SHP77 treated with DMSO at 0.1 percent for 48 hours (cell line): ENCODE data around the gene ENOX2.

Source experiments
- DNase-seq: peaks from one replicate; lab custom pipeline; 2025; lab: John Stamatoyannopoulos, UW

The ENOX2 gene

GRCh38 chrX:130699618-130700017, 203.4 kb downstream of the ENOX2 start:
- no peak for DNase-seq

- no peak for DNase-seq
Measured at GRCh38 chrX:130696542-130696941, 206.5 kb downstream of the ENOX2 start.

- no peak for DNase-seq
Measured at GRCh38 chrX:130695931-130696330, 207.1 kb downstream of the ENOX2 start.

- no peak for DNase-seq
Measured at GRCh38 chrX:130694983-130695382, 208.0 kb downstream of the ENOX2 start.

GRCh38 chrX:130691576-130691975, 211.4 kb downstream of the ENOX2 start:
- no peak for DNase-seq

- no peak for DNase-seq
Measured at GRCh38 chrX:130688360-130688759, 214.6 kb downstream of the ENOX2 start.

- DNase-seq = no peak
Measured at GRCh38 chrX:130682990-130683389, 220.0 kb downstream of the ENOX2 start.

GRCh38 chrX:130680164-130681035, 222.6 kb downstream of the ENOX2 start:
- DNase-seq = no peak

GRCh38 chrX:130676861-130677260, 226.1 kb downstream of the ENOX2 start:
- DNase-seq = no peak

GRCh38 chrX:130672214-130672613, 230.8 kb downstream of the ENOX2 start:
- no peak for DNase-seq

GRCh38 chrX:130669233-130669632, 233.8 kb downstream of the ENOX2 start:
- no peak for DNase-seq

GRCh38 chrX:130665263-130665662, 237.7 kb downstream of the ENOX2 start:
- no peak for DNase-seq

GRCh38 chrX:130658310-130658709, 244.7 kb downstream of the ENOX2 start:
- no peak for DNase-seq

- DNase-seq = no peak
Measured at GRCh38 chrX:130654409-130654950, 248.5 kb downstream of the ENOX2 start.

- no peak for DNase-seq
Measured at GRCh38 chrX:130652824-130653578, 250.0 kb downstream of the ENOX2 start.

GRCh38 chrX:130649738-130650137, 253.3 kb downstream of the ENOX2 start:
- DNase-seq = no peak

- no peak for DNase-seq
Measured at GRCh38 chrX:130647468-130647867, 255.5 kb downstream of the ENOX2 start.

- no peak for DNase-seq
Measured at GRCh38 chrX:130645955-130646583, 256.9 kb downstream of the ENOX2 start.

GRCh38 chrX:130637591-130637990, 265.4 kb downstream of the ENOX2 start:
- DNase-seq = no peak

- no peak for DNase-seq
Measured at GRCh38 chrX:130636277-130636676, 266.7 kb downstream of the ENOX2 start.

GRCh38 chrX:130631011-130631410, 272.0 kb downstream of the ENOX2 start:
- DNase-seq = no peak

- no peak for DNase-seq
Measured at GRCh38 chrX:130628516-130628915, 274.5 kb downstream of the ENOX2 start.
